Activated CD4-positive, alpha-beta T cell treated with anti-CD3 and anti-CD28 coated beads, Interleukin-2, amount 10 ng/mL, durations not matched to agents 7 days and 5 days (primary cell): ENCODE data around the gene SGIP1. TPM values are rescaled to one million over a fixed set of nuclear protein-coding genes. Genes with fewer than 3 reads are reported as not detected.
"Not testable (repeated sequence)": the region's sequence is repeated elsewhere in the genome, so short reads cannot be mapped to it uniquely, and the experiment has no call there.

Experiments
- CTCF ChIA-PET: fragments of 350-600 bp; sonication (Branson Sonifier 250); formaldehyde crosslinking; loops from one replicate; lab custom pipeline; 2021; ENCODE audit warnings: antibody characterized with exemption; lab: Charles Lee
- POLR2A ChIA-PET: fragments of 350-600 bp; sonication (Branson Sonifier 250); formaldehyde crosslinking; loops from one replicate; lab custom pipeline; 2021; ENCODE audit warnings: antibody characterized with exemption; lab: Charles Lee
- DNase-seq: peaks from one replicate; pipeline ENCODE4 v3.0.0-alpha.2; 2020
- H3K27ac Mint-ChIP-seq: one replicate; pipeline ENCODE4 v1.8.0; 2021; ENCODE audit warnings: mild to moderate bottlenecking, moderate library complexity, mixed read lengths
- H3K27me3 Mint-ChIP-seq: one replicate; pipeline ENCODE4 v1.8.0; 2021; ENCODE audit warnings: mixed read lengths
- H3K36me3 Mint-ChIP-seq: one replicate; pipeline ENCODE4 v1.8.0; 2021; ENCODE audit warnings: low read depth, mixed read lengths
- H3K4me1 Mint-ChIP-seq: one replicate; pipeline ENCODE4 v1.8.0; 2021; ENCODE audit warnings: mixed read lengths
- H3K4me3 Mint-ChIP-seq: one replicate; pipeline ENCODE4 v1.8.0; 2021; ENCODE audit warnings: mild to moderate bottlenecking, moderate library complexity, mixed read lengths
- H3K9me3 Mint-ChIP-seq: one replicate; pipeline ENCODE4 v1.8.0; 2021; ENCODE audit warnings: mixed read lengths
- total RNA-seq, 2 experiments: library from RNA; stranded (reverse); gene quantifications; one replicate each; pipeline ENCODE4 v1.2.3, GENCODE V29; 2021

SGIP1 gene
- total RNA-seq, 2 experiments from 2014 or later: not detected

- no peaks in the 10 kb centered on the region for H3K9me3 Mint-ChIP-seq
- peaks cover 24% of the 10 kb centered on the region for H3K27me3 Mint-ChIP-seq
- H3K36me3 Mint-ChIP-seq: no peaks in the 10 kb centered on the region
- H3K4me3 Mint-ChIP-seq: no peak overlapping the region
- H3K4me1 Mint-ChIP-seq: no peaks in the 10 kb centered on the region
- DNase-seq: no peak
- POLR2A ChIA-PET: no interaction called here
- CTCF ChIA-PET: no interaction called here
- no peak overlapping the region for H3K27ac Mint-ChIP-seq
Observed at GRCh38 chr1:66570196-66570595, 36.2 kb downstream of the SGIP1 start.

DNA sequence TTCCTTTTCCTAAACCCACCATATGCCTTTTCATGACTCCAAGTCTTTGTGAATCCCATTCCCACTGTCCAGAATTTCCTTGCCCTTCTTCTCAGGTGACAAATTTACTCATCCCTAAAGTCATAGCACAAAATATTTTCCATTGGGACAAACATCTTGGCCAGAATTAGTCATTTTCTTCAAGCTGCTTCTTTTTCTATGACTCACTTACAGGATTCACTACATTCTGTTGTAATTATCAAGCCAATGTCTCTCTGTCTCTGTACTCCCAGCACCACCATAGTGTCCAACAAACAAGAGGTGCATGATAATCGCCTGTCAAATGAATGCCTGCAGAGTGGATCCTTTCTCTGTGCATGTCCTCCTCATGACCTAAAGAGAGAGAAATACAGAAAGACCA is 37.8 kb downstream of the SGIP1 start:
- no peak for DNase-seq
- Mint-ChIP-seq H3K4me3 (no peak overlapping the region), H3K4me1 (no peaks in the 10 kb centered on the region), H3K27me3 (peaks cover 23% of the 10 kb centered on the region), H3K27ac (no peak overlapping the region), H3K36me3 (no peaks in the 10 kb centered on the region), H3K9me3 (no peaks in the 10 kb centered on the region)
- ChIA-PET POLR2A (no interaction called here), CTCF (no interaction called here)

DNA sequence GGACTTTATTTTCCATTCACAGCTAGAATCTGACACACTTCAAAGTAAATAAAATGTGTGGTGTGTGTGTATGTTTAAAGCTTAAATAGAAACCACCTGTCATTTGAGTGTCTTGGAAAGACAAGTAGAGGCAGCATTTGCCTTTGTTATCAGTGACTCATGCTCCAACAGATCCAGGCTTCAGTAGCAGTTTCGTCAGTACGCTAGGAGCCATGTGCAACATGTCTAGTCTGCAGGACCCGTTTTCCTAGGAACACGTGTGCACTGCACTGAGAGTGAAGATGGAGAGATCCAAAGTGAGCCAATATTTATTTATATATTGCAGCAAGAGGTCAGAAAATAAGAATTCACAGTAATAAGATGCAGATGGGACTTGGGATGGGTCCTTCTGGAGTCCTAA is 41.8 kb downstream of the SGIP1 start:
- Mint-ChIP-seq H3K27me3 (peaks cover 25% of the 10 kb centered on the region), H3K27ac (no peak overlapping the region), H3K4me1 (no peaks in the 10 kb centered on the region), H3K36me3 (no peaks in the 10 kb centered on the region), H3K9me3 (no peaks in the 10 kb centered on the region), H3K4me3 (no peak overlapping the region)
- ChIA-PET POLR2A (no interaction called here), CTCF (no interaction called here)
- DNase-seq: no peak

DNA sequence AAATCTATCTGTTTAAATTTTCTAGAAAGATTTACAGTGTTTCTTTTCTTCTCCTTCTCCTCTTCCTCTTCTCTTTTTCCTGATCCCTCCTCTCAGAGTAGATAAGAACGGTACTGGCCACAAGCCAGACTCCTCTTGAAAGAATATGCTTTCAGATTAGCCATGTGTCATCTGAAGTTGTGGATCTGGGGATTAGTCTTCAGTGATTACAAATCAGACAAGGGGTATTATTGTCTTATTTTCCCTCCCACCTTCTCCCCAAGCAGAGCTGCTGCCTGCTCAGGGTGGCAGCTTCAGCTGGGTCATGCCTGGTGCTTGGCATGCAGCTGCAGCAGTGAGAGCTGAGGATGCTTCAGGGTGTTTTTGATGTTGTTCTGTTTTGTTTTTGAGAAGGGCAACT is 42.7 kb downstream of the SGIP1 start:
- ChIA-PET POLR2A (no interaction called here), CTCF (no interaction called here)
- Mint-ChIP-seq H3K27ac (no peak overlapping the region), H3K27me3 (peaks cover 20% of the 10 kb centered on the region), H3K9me3 (no peaks in the 10 kb centered on the region), H3K4me1 (no peaks in the 10 kb centered on the region), H3K4me3 (no peak overlapping the region), H3K36me3 (no peaks in the 10 kb centered on the region)
- DNase-seq: no peak

DNA sequence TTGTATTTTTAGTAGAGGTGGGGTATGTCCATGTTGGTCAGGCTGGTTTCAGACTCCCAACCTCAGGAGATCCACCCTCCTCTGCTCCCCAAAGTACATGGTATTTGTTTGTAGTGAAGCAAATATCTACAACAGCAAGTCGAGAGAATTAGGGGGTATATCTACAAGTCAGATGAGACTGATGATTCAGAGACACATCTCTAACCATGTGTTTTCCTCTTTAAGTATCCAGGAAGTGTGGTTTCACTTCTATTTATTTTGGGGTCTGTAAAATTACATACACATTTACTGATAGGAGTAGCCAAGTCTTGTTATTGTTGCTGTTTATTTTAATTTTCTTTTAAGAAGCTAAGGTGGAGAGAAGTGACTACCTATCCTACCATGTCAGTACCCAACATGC is 44.9 kb downstream of the SGIP1 start:
- DNase-seq: no peak
- ChIA-PET POLR2A (no interaction called here), CTCF (no interaction called here)
- H3K27me3 Mint-ChIP-seq: peaks cover 21% of the 10 kb centered on the region
- no peaks in the 10 kb centered on the region for H3K36me3 Mint-ChIP-seq
- no peak overlapping the region for H3K4me3 Mint-ChIP-seq
- no peaks in the 10 kb centered on the region for H3K9me3 Mint-ChIP-seq
- no peak overlapping the region for H3K27ac Mint-ChIP-seq
- no peaks in the 10 kb centered on the region for H3K4me1 Mint-ChIP-seq

GRCh38 chr1:66580081-66580480 is 46.1 kb downstream of the SGIP1 start:
- no peaks in the 10 kb centered on the region for H3K9me3 Mint-ChIP-seq
- no peaks in the 10 kb centered on the region for H3K4me1 Mint-ChIP-seq
- H3K4me3 Mint-ChIP-seq: no peak overlapping the region
- ChIA-PET POLR2A (no interaction called here), CTCF (no interaction called here)
- peaks cover 21% of the 10 kb centered on the region for H3K27me3 Mint-ChIP-seq
- H3K27ac Mint-ChIP-seq: no peak overlapping the region
- H3K36me3 Mint-ChIP-seq: no peaks in the 10 kb centered on the region
- no peak for DNase-seq

DNA sequence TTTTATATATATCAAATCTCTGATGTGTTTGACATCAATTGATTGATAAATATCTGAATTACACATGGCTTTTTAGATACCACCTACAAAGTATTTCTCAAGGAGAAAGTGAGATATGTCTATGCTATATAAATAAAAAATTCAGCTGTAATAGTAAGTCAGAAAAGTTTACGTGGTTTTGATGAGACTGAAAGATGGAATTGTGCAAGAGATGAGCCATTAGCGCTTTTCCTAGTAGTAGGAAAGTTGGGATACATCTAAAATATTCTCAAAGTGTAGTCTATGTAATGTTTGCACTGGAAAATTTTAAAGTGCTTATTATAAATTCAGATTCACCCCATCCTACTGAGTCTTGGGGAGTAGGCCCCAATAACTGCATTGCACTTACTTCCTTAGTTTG is 49.1 kb downstream of the SGIP1 start:
- peaks cover 15% of the 10 kb centered on the region for H3K27me3 Mint-ChIP-seq
- ChIA-PET CTCF (interaction anchor here (1.1 kb wide), 1 partner anchor 77 kb away, joined by 3 read pairs; no protein-coding TSS in a partner anchor), POLR2A (no interaction called here)
- no peak overlapping the region for H3K27ac Mint-ChIP-seq
- H3K36me3 Mint-ChIP-seq: no peaks in the 10 kb centered on the region
- no peak overlapping the region for H3K4me3 Mint-ChIP-seq
- DNase-seq: no peak
- no peaks in the 10 kb centered on the region for H3K4me1 Mint-ChIP-seq
- no peaks in the 10 kb centered on the region for H3K9me3 Mint-ChIP-seq

DNA sequence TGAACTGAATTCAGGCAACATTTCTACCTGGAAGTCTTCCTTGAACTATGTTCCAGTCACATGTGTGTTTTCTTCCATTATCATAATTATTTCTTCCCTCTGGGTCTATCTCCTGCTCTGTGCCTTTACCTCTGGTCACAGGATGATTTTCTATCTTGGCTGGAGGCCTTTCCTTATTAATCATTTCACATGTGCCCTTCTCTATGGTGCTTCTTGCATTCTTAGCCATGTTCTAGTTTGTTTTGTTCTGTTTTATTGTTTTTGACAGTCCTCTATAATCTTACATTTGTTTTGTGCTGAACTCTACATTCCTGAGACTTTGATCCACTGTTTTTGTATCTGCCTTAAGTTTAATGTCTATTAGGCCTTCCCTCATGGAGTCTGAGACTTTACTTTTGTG is 51.0 kb downstream of the SGIP1 start:
- Mint-ChIP-seq H3K4me3 (no peak overlapping the region), H3K9me3 (no peaks in the 10 kb centered on the region), H3K27me3 (peaks cover 12% of the 10 kb centered on the region), H3K27ac (no peak overlapping the region), H3K4me1 (no peaks in the 10 kb centered on the region), H3K36me3 (no peaks in the 10 kb centered on the region)
- no peak for DNase-seq
- POLR2A ChIA-PET: no interaction called here
- CTCF ChIA-PET: interaction anchor here (0.6 kb wide), 1 partner anchor 1757 kb away, joined by 3 read pairs; no protein-coding TSS in a partner anchor

GRCh38 chr1:66589326-66589725 is 55.4 kb downstream of the SGIP1 start:
- H3K36me3 Mint-ChIP-seq: no peaks in the 10 kb centered on the region
- peaks cover 2% of the 10 kb centered on the region for H3K27me3 Mint-ChIP-seq
- ChIA-PET POLR2A (no interaction called here), CTCF (no interaction called here)
- no peak overlapping the region for H3K4me3 Mint-ChIP-seq
- H3K4me1 Mint-ChIP-seq: no peaks in the 10 kb centered on the region
- DNase-seq: no peak
- H3K9me3 Mint-ChIP-seq: no peaks in the 10 kb centered on the region
- H3K27ac Mint-ChIP-seq: no peak overlapping the region

DNA sequence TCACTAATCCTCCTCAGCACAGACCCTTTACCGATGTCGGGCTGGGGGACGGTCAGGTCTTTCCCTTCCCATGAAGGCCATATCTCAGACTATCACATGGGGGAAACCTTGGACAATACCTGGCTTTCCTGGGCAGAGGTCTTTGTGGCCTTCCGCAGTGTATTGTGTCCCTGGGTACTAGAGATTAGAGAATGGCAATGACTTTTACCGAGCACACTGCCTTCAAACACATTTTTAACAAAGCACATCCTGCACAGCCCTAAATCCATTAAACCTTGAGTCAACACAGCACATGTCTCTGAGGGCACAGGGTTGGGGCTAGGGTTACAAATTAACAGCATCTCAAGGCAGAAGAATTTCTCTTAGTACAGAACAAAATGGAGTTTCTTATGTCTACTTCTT is 58.2 kb downstream of the SGIP1 start:
- H3K36me3 Mint-ChIP-seq, CTCF ChIA-PET, H3K4me1 Mint-ChIP-seq, H3K4me3 Mint-ChIP-seq, H3K27me3 Mint-ChIP-seq, POLR2A ChIA-PET, H3K27ac Mint-ChIP-seq, H3K9me3 Mint-ChIP-seq, DNase-seq: not testable (repeated sequence)

GRCh38 chr1:66596191-66596590 is 62.2 kb downstream of the SGIP1 start:
- POLR2A ChIA-PET: no interaction called here
- Mint-ChIP-seq H3K4me3 (no peak overlapping the region), H3K4me1 (no peaks in the 10 kb centered on the region), H3K9me3 (no peaks in the 10 kb centered on the region), H3K36me3 (no peaks in the 10 kb centered on the region), H3K27me3 (peaks cover 2% of the 10 kb centered on the region), H3K27ac (no peak overlapping the region)
- no peak for DNase-seq
- CTCF ChIA-PET: no interaction called here

DNA sequence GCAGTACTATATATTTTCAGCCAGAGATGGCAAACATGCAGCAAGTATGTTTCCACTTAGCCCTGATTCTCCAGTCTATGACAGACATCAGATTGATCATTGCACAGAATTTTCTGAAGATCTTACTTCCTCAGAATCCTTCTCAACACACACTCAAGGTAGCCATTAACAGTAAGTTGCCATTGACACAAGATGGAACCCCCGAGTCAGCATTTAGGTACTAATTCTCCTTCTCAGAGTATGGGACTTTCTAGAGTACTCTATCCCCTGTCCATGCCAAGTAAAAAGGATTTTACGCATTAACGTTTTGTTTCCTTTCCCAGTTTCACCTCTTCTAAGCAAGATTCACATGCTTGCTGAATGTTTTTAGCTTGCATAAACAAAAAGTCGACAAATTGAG is 63.5 kb downstream of the SGIP1 start:
- H3K27me3 Mint-ChIP-seq: peaks cover 2% of the 10 kb centered on the region
- H3K36me3 Mint-ChIP-seq: no peaks in the 10 kb centered on the region
- ChIA-PET CTCF (interaction anchor here (1.4 to 1.5 kb wide), 2 partner anchors 9 to 12 kb away, joined by 3 to 4 read pairs; no protein-coding TSS in a partner anchor), POLR2A (no interaction called here)
- H3K27ac Mint-ChIP-seq: no peak overlapping the region
- no peaks in the 10 kb centered on the region for H3K4me1 Mint-ChIP-seq
- H3K9me3 Mint-ChIP-seq: no peaks in the 10 kb centered on the region
- no peak overlapping the region for H3K4me3 Mint-ChIP-seq
- DNase-seq: no peak

GRCh38 chr1:66598670-66599069 is 64.7 kb downstream of the SGIP1 start:
- H3K36me3 Mint-ChIP-seq: no peaks in the 10 kb centered on the region

GRCh38 chr1:66599346-66599745 is 65.4 kb downstream of the SGIP1 start:
- Mint-ChIP-seq H3K4me1 (no peaks in the 10 kb centered on the region), H3K27me3 (peaks cover 2% of the 10 kb centered on the region), H3K27ac (no peak overlapping the region), H3K9me3 (no peaks in the 10 kb centered on the region), H3K36me3 (no peaks in the 10 kb centered on the region), H3K4me3 (no peak overlapping the region)
- CTCF ChIA-PET: no interaction called here
- DNase-seq: no peak
- POLR2A ChIA-PET: no interaction called here

More at GRCh38 chr1:66598670-66599069, 64.7 kb downstream of the SGIP1 start:
- no peak for DNase-seq
- peaks cover 2% of the 10 kb centered on the region for H3K27me3 Mint-ChIP-seq
- H3K27ac Mint-ChIP-seq: no peak overlapping the region
- no peak overlapping the region for H3K4me3 Mint-ChIP-seq
- H3K4me1 Mint-ChIP-seq: no peaks in the 10 kb centered on the region
- ChIA-PET CTCF (interaction anchor here (1.4 to 1.5 kb wide), 2 partner anchors 8 to 13 kb away, joined by 3 to 4 read pairs; no protein-coding TSS in a partner anchor), POLR2A (no interaction called here)
- no peaks in the 10 kb centered on the region for H3K9me3 Mint-ChIP-seq
